K562 (cell line): Measurements from ENCODE around the gene IFI27L2.

Experiments
- CCAR2 ChIP-seq: fragments of 200-400 bp; formaldehyde crosslinking; IDR thresholded peaks from 2 replicates; pipeline ENCODE4 v1.6.1; 2017; ENCODE audit warnings: mild to moderate bottlenecking, low read depth, low read length
- FOXA1 ChIP-seq: fragments of 450-650 bp; IDR thresholded peaks from 2 replicates; pipeline ENCODE4 v1.6.1; 2016; ENCODE audit warnings: mild to moderate bottlenecking, borderline replicate concordance
- POLR2A ChIP-seq: fragments of 450-650 bp; conservative IDR thresholded peaks from 2 replicates; pipeline ENCODE4 v1.6.1; 2016
- ZNF583 ChIP-seq: fragments of 250-450 bp; sonication (Bioruptor Pico); IDR thresholded peaks from 2 replicates; pipeline ENCODE4 v1.4.0; 2020
- TF ChIP-seq, protein P1 (sequence below): sonication (generic); formaldehyde crosslinking; IDR thresholded peaks from 2 replicates; pipeline ENCODE4 v1.8.1; 2023; ENCODE audit warnings: mild to moderate bottlenecking, missing genetic modification reagents
- TF ChIP-seq, protein P2 (sequence below), 2 experiments: fragments of 450-650 bp in 1 of 2; IDR thresholded peaks; 2 replicates each; pipeline ENCODE4 v1.6.1; 2011 to 2017; ENCODE audit warnings: low read depth in 2 of 2, antibody characterized with exemption in 1 of 2, borderline replicate concordance in 1 of 2, low read length in 1 of 2, mild to moderate bottlenecking in 1 of 2, mixed read lengths in 1 of 2; ENCODE audit not compliant: control insufficient read depth in 1 of 2
- TF ChIP-seq, protein P3 (sequence below): sonication (generic); formaldehyde crosslinking; IDR thresholded peaks from 2 replicates; pipeline ENCODE4 v1.8.0; 2022; ENCODE audit warnings: missing genetic modification reagents, mild to moderate bottlenecking, borderline replicate concordance
- TF ChIP-seq, protein P4 (sequence below), 3 experiments: IDR thresholded peaks in 2 of 3; conservative IDR thresholded peaks in 1 of 3; 2 replicates each; pipeline ENCODE4 v1.5.1; 2011 to 2012; ENCODE audit warnings: low read length in 3 of 3, mild to moderate bottlenecking in 3 of 3, control low read depth in 2 of 3, improper control_type of control experiment in 1 of 3, inconsistent platforms in 1 of 3, low read depth in 1 of 3, mixed read lengths in 1 of 3, moderate library complexity in 1 of 3; ENCODE audit not compliant: insufficient read depth in 2 of 3
- TF ChIP-seq, protein P5 (sequence below): IDR thresholded peaks from 2 replicates; pipeline ENCODE4 v1.6.1; 2011; ENCODE audit not compliant: insufficient read length; ENCODE audit errors: extremely low read depth

DNA sequence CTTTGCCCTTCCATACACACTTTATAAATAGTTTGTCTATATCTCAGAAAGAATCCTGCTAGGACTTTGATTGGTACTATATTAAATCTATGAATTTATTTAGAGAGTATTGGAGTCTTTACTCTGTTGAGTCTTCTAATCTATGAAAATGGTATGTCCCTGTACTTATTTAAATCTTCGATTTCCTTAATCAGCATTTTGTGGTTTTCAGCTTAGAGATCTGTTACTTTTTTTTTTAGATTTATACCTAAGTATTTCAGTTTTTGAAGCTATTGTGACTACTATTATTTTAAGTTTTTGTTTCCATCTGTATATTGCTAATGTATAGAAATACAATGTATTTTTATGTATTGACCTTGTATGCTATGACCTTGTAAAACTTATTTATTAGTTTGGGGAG is 13.4 kb upstream of the IFI27L2 start:
- TF ChIP-seq CCAR2 (no peak), ZNF583 (no peak), POLR2A (no peak), FOXA1 (no peak)
- TF ChIP-seq, protein P1, sequence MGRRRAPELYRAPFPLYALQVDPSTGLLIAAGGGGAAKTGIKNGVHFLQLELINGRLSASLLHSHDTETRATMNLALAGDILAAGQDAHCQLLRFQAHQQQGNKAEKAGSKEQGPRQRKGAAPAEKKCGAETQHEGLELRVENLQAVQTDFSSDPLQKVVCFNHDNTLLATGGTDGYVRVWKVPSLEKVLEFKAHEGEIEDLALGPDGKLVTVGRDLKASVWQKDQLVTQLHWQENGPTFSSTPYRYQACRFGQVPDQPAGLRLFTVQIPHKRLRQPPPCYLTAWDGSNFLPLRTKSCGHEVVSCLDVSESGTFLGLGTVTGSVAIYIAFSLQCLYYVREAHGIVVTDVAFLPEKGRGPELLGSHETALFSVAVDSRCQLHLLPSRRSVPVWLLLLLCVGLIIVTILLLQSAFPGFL, result no peak
- TF ChIP-seq, protein P2, sequence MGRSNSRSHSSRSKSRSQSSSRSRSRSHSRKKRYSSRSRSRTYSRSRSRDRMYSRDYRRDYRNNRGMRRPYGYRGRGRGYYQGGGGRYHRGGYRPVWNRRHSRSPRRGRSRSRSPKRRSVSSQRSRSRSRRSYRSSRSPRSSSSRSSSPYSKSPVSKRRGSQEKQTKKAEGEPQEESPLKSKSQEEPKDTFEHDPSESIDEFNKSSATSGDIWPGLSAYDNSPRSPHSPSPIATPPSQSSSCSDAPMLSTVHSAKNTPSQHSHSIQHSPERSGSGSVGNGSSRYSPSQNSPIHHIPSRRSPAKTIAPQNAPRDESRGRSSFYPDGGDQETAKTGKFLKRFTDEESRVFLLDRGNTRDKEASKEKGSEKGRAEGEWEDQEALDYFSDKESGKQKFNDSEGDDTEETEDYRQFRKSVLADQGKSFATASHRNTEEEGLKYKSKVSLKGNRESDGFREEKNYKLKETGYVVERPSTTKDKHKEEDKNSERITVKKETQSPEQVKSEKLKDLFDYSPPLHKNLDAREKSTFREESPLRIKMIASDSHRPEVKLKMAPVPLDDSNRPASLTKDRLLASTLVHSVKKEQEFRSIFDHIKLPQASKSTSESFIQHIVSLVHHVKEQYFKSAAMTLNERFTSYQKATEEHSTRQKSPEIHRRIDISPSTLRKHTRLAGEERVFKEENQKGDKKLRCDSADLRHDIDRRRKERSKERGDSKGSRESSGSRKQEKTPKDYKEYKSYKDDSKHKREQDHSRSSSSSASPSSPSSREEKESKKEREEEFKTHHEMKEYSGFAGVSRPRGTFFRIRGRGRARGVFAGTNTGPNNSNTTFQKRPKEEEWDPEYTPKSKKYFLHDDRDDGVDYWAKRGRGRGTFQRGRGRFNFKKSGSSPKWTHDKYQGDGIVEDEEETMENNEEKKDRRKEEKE (IDR thresholded peaks at IDR 0.05; ENCODE audit: borderline replicate concordance in 1 of 2, control insufficient read depth in 1 of 2, low read depth in 2 of 2, low read length in 1 of 2), result no peak
- TF ChIP-seq, protein P3, sequence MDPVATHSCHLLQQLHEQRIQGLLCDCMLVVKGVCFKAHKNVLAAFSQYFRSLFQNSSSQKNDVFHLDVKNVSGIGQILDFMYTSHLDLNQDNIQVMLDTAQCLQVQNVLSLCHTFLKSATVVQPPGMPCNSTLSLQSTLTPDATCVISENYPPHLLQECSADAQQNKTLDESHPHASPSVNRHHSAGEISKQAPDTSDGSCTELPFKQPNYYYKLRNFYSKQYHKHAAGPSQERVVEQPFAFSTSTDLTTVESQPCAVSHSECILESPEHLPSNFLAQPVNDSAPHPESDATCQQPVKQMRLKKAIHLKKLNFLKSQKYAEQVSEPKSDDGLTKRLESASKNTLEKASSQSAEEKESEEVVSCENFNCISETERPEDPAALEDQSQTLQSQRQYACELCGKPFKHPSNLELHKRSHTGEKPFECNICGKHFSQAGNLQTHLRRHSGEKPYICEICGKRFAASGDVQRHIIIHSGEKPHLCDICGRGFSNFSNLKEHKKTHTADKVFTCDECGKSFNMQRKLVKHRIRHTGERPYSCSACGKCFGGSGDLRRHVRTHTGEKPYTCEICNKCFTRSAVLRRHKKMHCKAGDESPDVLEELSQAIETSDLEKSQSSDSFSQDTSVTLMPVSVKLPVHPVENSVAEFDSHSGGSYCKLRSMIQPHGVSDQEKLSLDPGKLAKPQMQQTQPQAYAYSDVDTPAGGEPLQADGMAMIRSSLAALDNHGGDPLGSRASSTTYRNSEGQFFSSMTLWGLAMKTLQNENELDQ (CRISPR knock-in tag), result no peak
- TF ChIP-seq, protein P4, sequence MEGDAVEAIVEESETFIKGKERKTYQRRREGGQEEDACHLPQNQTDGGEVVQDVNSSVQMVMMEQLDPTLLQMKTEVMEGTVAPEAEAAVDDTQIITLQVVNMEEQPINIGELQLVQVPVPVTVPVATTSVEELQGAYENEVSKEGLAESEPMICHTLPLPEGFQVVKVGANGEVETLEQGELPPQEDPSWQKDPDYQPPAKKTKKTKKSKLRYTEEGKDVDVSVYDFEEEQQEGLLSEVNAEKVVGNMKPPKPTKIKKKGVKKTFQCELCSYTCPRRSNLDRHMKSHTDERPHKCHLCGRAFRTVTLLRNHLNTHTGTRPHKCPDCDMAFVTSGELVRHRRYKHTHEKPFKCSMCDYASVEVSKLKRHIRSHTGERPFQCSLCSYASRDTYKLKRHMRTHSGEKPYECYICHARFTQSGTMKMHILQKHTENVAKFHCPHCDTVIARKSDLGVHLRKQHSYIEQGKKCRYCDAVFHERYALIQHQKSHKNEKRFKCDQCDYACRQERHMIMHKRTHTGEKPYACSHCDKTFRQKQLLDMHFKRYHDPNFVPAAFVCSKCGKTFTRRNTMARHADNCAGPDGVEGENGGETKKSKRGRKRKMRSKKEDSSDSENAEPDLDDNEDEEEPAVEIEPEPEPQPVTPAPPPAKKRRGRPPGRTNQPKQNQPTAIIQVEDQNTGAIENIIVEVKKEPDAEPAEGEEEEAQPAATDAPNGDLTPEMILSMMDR (IDR thresholded peaks at IDR 0.05 in 2 of 3, conservative IDR thresholded peaks at IDR 0.05 in 1 of 3; ENCODE audit: insufficient read depth in 2 of 3, low read depth in 1 of 3, low read length in 3 of 3), result no peak
- TF ChIP-seq, protein P5, sequence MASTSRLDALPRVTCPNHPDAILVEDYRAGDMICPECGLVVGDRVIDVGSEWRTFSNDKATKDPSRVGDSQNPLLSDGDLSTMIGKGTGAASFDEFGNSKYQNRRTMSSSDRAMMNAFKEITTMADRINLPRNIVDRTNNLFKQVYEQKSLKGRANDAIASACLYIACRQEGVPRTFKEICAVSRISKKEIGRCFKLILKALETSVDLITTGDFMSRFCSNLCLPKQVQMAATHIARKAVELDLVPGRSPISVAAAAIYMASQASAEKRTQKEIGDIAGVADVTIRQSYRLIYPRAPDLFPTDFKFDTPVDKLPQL, result no peak
